GM12872 (cell line): Measurements from ENCODE around the gene TIMM44.

Experiments
- CTCF ChIP-seq: IDR thresholded peaks from 3 replicates; pipeline ENCODE4 v1.5.1; 2011; ENCODE audit warnings: low read depth, mild to moderate bottlenecking, low read length, moderate library complexity; ENCODE audit not compliant: insufficient read depth

The TIMM44 gene

GRCh38 chr19:7968008-7968795, 24.7 kb upstream of the TIMM44 start:
- no peak for TF ChIP-seq CTCF

GRCh38 chr19:7965921-7966665, 22.6 kb upstream of the TIMM44 start:
- TF ChIP-seq CTCF: no peak

- TF ChIP-seq CTCF: no peak
Measured at GRCh38 chr19:7965259-7965841, 21.9 kb upstream of the TIMM44 start.

- TF ChIP-seq CTCF: no peak
Measured at GRCh38 chr19:7963566-7963965, 20.1 kb upstream of the TIMM44 start.

GRCh38 chr19:7962644-7963268, 19.3 kb upstream of the TIMM44 start:
- no peak for TF ChIP-seq CTCF

GRCh38 chr19:7961920-7962626, 18.6 kb upstream of the TIMM44 start:
- no peak for TF ChIP-seq CTCF
